ENCODE data around the gene CHD8.

Gene CHD8

DNA sequence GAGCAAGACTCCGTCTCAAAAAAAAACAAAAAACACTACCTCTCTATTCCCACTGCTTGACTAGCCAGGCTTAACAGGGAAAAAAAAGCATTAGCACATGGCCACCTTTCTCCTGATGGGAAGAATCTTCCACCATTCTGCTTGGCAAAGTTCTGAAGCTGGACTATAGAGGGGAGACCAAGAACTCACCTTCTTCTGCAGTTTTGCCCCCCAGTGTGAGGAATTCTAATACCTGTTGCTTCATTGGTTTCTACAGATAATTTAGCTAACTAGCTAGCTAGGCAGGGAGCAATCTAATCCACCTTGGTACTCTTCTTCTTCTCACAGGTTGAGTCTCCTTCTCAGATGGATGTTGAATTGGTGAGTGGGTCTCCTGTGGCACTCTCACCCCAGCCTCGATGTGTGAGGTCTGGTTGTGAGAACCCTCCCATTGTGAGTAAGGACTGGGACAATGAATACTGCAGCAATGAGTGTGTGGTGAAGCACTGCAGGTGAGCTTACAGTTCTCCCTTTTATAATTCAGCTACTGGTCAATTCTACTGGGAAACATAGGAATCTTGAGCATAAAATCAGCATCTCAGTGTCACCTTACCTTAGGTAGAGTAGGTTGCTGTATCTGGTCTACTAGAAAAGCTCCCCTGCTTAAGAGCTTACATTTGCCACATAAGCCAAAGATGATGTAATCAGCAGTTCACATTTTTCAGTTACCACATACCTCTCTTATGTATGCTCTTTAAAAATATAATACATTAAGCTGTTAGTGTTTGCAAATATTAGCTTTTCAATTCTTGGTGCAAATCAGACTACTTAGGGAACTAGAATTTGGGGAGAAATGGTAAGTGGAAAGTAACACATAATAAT lies 39.2 kb upstream of the CHD8 start:
- Histone ChIP-seq H3K79me2 (ENCODE audit: insufficient read depth, low read length) (no peaks in the 10 kb centered on the region), H3K9ac (ENCODE audit: low read length) (no peak overlapping the region), H3K27me3 (ENCODE audit: low read length) (no peaks in the 10 kb centered on the region), H2AFZ (ENCODE audit: low read depth, low read length, severe bottlenecking) (no peak overlapping the region), H3K9me2 (replicated peaks; ENCODE audit: insufficient read depth, low read length) (no peaks in the 10 kb centered on the region), H3K36me3 (ENCODE audit: low read length) (peaks cover 34% of the 10 kb centered on the region), H3K27ac (ENCODE audit: low read depth, low read length) (no peak overlapping the region), H3K9me3 (ENCODE audit: insufficient read depth, low read length) (no peaks in the 10 kb centered on the region), H4K20me1 (ENCODE audit: low read depth, low read length) (0 out of 2 replicates have a peak, but pooled peaks cover 2% of the 10 kb centered on the region), H3K4me3 (ENCODE audit: insufficient read depth, low read length, poor library complexity, severe bottlenecking) (no peak overlapping the region), H3K4me2 (ENCODE audit: low read depth, low read length, poor library complexity, severe bottlenecking) (no peak overlapping the region), H3F3A (ENCODE audit: insufficient read depth) (peaks cover 16% of the 10 kb centered on the region)
- TF ChIP-seq, protein P1, sequence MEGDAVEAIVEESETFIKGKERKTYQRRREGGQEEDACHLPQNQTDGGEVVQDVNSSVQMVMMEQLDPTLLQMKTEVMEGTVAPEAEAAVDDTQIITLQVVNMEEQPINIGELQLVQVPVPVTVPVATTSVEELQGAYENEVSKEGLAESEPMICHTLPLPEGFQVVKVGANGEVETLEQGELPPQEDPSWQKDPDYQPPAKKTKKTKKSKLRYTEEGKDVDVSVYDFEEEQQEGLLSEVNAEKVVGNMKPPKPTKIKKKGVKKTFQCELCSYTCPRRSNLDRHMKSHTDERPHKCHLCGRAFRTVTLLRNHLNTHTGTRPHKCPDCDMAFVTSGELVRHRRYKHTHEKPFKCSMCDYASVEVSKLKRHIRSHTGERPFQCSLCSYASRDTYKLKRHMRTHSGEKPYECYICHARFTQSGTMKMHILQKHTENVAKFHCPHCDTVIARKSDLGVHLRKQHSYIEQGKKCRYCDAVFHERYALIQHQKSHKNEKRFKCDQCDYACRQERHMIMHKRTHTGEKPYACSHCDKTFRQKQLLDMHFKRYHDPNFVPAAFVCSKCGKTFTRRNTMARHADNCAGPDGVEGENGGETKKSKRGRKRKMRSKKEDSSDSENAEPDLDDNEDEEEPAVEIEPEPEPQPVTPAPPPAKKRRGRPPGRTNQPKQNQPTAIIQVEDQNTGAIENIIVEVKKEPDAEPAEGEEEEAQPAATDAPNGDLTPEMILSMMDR (IDR thresholded peaks at IDR 0.05; ENCODE audit: insufficient read depth, low read length, poor library complexity, severe bottlenecking), result no peak
- TF ChIP-seq EZH2phosphoT487 (conservative IDR thresholded peaks at IDR 0.05; ENCODE audit: low read length), result no peak

DNA sequence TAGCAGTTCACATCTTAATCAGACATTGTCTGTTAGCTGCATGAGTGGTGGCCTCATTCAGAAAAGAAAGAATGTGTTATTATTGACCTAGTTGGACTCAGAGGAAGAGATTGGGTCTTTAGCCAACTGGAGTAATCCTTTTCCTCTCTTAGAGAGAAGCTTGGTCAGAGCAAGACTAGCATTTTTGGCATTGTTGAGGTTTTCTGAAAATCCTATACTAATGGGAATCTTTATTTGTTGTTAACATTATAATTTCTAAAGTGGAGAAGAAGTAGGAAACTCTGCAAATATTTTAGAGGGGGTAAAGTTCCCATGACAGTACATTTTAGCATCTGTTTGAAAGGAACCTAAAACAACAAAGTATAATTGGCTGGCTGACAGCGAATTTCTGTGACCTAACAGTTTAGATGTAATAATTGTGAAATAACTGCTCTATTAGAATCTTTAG lies 30.7 kb upstream of the CHD8 start:
- no peak overlapping the region for H3K9ac ChIP-seq (ENCODE audit: low read length)
- H3F3A ChIP-seq (ENCODE audit: insufficient read depth), result no peaks in the 10 kb centered on the region
- no peak overlapping the region for H3K4me2 ChIP-seq (ENCODE audit: low read depth, low read length, poor library complexity, severe bottlenecking)
- H3K27ac ChIP-seq (ENCODE audit: low read depth, low read length), result no peak overlapping the region
- peaks cover 10% of the 10 kb centered on the region; the same call in 1 of the 2 replicates for H3K36me3 ChIP-seq (ENCODE audit: low read length)
- H3K79me2 ChIP-seq (ENCODE audit: insufficient read depth, low read length), result 0 out of 2 replicates have a peak, but pooled peaks cover 4% of the 10 kb centered on the region
- H3K27me3 ChIP-seq (ENCODE audit: low read length), result no peaks in the 10 kb centered on the region
- TF ChIP-seq, protein P1 (IDR thresholded peaks at IDR 0.05; ENCODE audit: insufficient read depth, low read length, poor library complexity, severe bottlenecking), result no peak
- TF ChIP-seq EZH2phosphoT487 (conservative IDR thresholded peaks at IDR 0.05; ENCODE audit: low read length), result no peak
- no peaks in the 10 kb centered on the region for H3K9me3 ChIP-seq (ENCODE audit: insufficient read depth, low read length)
- no peaks in the 10 kb centered on the region for H4K20me1 ChIP-seq (ENCODE audit: low read depth, low read length)
- no peak overlapping the region for H2AFZ ChIP-seq (ENCODE audit: low read depth, low read length, severe bottlenecking)
- H3K9me2 ChIP-seq (replicated peaks; ENCODE audit: insufficient read depth, low read length), result no peaks in the 10 kb centered on the region
- H3K4me3 ChIP-seq (ENCODE audit: insufficient read depth, low read length, poor library complexity, severe bottlenecking), result no peak overlapping the region

DNA sequence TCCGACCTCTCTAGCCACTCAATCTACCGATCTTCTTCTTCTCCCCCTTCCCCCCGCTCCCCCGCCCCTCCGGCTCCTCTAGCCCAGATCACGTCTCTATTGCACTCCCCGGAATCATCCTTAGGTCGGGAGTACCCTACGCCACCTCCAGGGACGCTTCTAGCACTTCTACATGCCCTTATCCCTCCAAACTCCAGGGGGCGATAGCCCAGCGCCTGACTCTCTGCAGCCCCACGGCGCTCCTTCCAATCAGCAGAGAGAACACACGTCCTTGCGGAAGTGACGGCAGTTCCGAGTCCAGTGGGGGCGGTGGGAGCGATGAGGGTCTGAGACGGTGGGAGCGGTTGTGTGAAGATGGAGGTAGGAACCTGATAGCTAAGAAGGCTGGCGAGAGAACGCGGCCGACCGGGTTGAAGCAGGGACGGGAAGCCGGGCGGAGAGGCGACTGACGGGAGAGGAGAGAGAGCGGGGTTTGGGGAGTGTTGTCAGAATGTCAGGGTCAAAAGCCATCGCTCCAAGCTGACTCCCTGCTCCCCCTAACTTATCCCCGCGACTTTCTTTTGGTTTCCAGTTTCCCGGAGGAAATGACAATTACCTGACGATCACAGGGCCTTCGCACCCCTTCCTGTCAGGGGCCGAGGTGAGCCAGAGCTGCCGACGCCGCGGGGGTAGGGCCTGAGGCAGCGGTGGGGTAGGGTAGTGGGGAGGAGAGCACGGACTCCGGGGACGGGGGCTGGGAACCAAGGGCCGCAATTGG lies 21.2 kb upstream of the CHD8 start, which contains the start of the genes RAB2B and TOX4:
TSS of gene RAB2B (minus strand) at position 35 of the 757 bp plus-strand sequence. CDS start 87 bp downstream, outside the sequence.
TSS of gene TOX4 (plus strand) at position 271 of the 757 bp plus-strand sequence. CDS start at position 355, 84 bp downstream.
- H2AFZ ChIP-seq (ENCODE audit: low read depth, low read length, severe bottlenecking), result peak within 1 kb of the TSS; percentile 60
- H3K9me3 ChIP-seq (ENCODE audit: insufficient read depth, low read length), result no peaks in the 10 kb centered on the region
- no peaks in the 10 kb centered on the region for H3K27me3 ChIP-seq (ENCODE audit: low read length)
- peak within 1 kb of the TSS; percentile 71 for H3K9ac ChIP-seq (ENCODE audit: low read length)
- H3K4me3 ChIP-seq (ENCODE audit: insufficient read depth, low read length, poor library complexity, severe bottlenecking), result peak within 1 kb of the TSS; percentile 90
- H3F3A ChIP-seq (ENCODE audit: insufficient read depth), result no peaks in the 10 kb centered on the region
- H3K27ac ChIP-seq (ENCODE audit: low read depth, low read length), result peak within 1 kb of the TSS; percentile 74
- no peaks in the 10 kb centered on the region for H3K9me2 ChIP-seq (replicated peaks; ENCODE audit: insufficient read depth, low read length)
- peak within 1 kb of the TSS; percentile 86 for H3K4me2 ChIP-seq (ENCODE audit: low read depth, low read length, poor library complexity, severe bottlenecking)
- 0 out of 2 replicates have a peak, but pooled peaks cover 5% of the 10 kb centered on the region for H3K36me3 ChIP-seq (ENCODE audit: low read length)
- no peaks in the 10 kb centered on the region for H4K20me1 ChIP-seq (ENCODE audit: low read depth, low read length)
- no peak for TF ChIP-seq EZH2phosphoT487 (conservative IDR thresholded peaks at IDR 0.05; ENCODE audit: low read length)
- TF ChIP-seq, protein P1 (IDR thresholded peaks at IDR 0.05; ENCODE audit: insufficient read depth, low read length, poor library complexity, severe bottlenecking), result peak; percentile 95
- peaks cover 42% of the 10 kb centered on the region for H3K79me2 ChIP-seq (ENCODE audit: insufficient read depth, low read length)
